SK-N-SH treated with all-trans-retinoic acid at 6 μM for 48 hours (cell line): ENCODE measurements around the gene LARGE1.

ENCODE experiments used
- ATAC-seq: fragments of 200-7000 bp; cut with Tn5 transposase; 3 replicates; pipeline ENCODE4 v1.9.1; 2020; ENCODE audit warnings: mild to moderate bottlenecking, moderate library complexity
- ARNTL ChIP-seq: fragments of 450-650 bp; formaldehyde crosslinking; IDR thresholded peaks from 2 replicates; pipeline ENCODE4 v1.5.0; 2020; ENCODE audit warnings: low read depth, mild to moderate bottlenecking, moderate library complexity, borderline replicate concordance
- BACH2 ChIP-seq: fragments of 250-450 bp; sonication (Bioruptor Pico); IDR thresholded peaks from 2 replicates; pipeline ENCODE4 v1.9.0; 2021; ENCODE audit warnings: mild to moderate bottlenecking, borderline replicate concordance
- CSDC2 ChIP-seq: fragments of 250-450 bp; sonication (Bioruptor Pico); IDR thresholded peaks from 2 replicates; pipeline ENCODE4 v1.5.0; 2020; ENCODE audit warnings: mild to moderate bottlenecking, moderate library complexity
- ESRRG ChIP-seq: fragments of 250-450 bp; sonication (Bioruptor Pico); IDR thresholded peaks from 2 replicates; pipeline ENCODE4 v1.6.1; 2021; ENCODE audit warnings: mild to moderate bottlenecking
- GLIS3 ChIP-seq: fragments of 250-450 bp; sonication (Bioruptor Pico); IDR thresholded peaks from 2 replicates; pipeline ENCODE4 v1.5.0; 2020; ENCODE audit warnings: mild to moderate bottlenecking, moderate library complexity
- ISL1 ChIP-seq: fragments of 250-450 bp; sonication (Bioruptor Pico); IDR thresholded peaks from 2 replicates; pipeline ENCODE4 v2.1.2; 2022; ENCODE audit warnings: mild to moderate bottlenecking, moderate library complexity
- OSR1 ChIP-seq: fragments of 250-450 bp; sonication (Bioruptor Pico); IDR thresholded peaks from 2 replicates; pipeline ENCODE4 v1.8.0; 2022; ENCODE audit warnings: moderate library complexity, mild to moderate bottlenecking, inconsistent platforms
- PATZ1 ChIP-seq: fragments of 250-450 bp; sonication (Bioruptor Pico); IDR thresholded peaks from 2 replicates; pipeline ENCODE4 v1.8.0; 2020; ENCODE audit warnings: mild to moderate bottlenecking, moderate library complexity, borderline replicate concordance
- PPARA ChIP-seq: fragments of 250-450 bp; sonication (Bioruptor Pico); IDR thresholded peaks from 2 replicates; pipeline ENCODE4 v1.5.0; 2020; ENCODE audit warnings: mild to moderate bottlenecking, borderline replicate concordance
- RARB ChIP-seq: fragments of 250-450 bp; sonication (Bioruptor Pico); IDR thresholded peaks from 2 replicates; pipeline ENCODE4 v1.8.0; 2021; ENCODE audit warnings: mild to moderate bottlenecking, moderate library complexity
- SNAI2 ChIP-seq: fragments of 250-450 bp; sonication (Bioruptor Pico); IDR thresholded peaks from 2 replicates; pipeline ENCODE4 v1.5.0; 2020; ENCODE audit warnings: mild to moderate bottlenecking, moderate library complexity
- TCF4 ChIP-seq: fragments of 250-450 bp; sonication (Bioruptor Pico); IDR thresholded peaks from 2 replicates; pipeline ENCODE4 v1.8.0; 2021; ENCODE audit warnings: mild to moderate bottlenecking, moderate library complexity, borderline replicate concordance
- TOX ChIP-seq: fragments of 250-450 bp; sonication (Bioruptor Pico); IDR thresholded peaks from 2 replicates; pipeline ENCODE4 v1.8.0; 2021; ENCODE audit warnings: mild to moderate bottlenecking, moderate library complexity, borderline replicate concordance
- ZC3H10 ChIP-seq: fragments of 250-450 bp; sonication (Bioruptor Pico); IDR thresholded peaks from 2 replicates; pipeline ENCODE4 v1.5.1; 2021; ENCODE audit warnings: mild to moderate bottlenecking, moderate library complexity
- ZFP3 ChIP-seq: fragments of 250-450 bp; sonication (Bioruptor Pico); IDR thresholded peaks from 2 replicates; pipeline ENCODE4 v1.5.0; 2020; ENCODE audit warnings: mild to moderate bottlenecking, moderate library complexity
- ZFP30 ChIP-seq: fragments of 450-650 bp; formaldehyde crosslinking; IDR thresholded peaks from 2 replicates; pipeline ENCODE4 v1.5.0; 2022; ENCODE audit warnings: mild to moderate bottlenecking, moderate library complexity
- ZNF565 ChIP-seq: fragments of 450-650 bp; formaldehyde crosslinking; conservative IDR thresholded peaks from 2 replicates; pipeline ENCODE4 v1.5.0; 2020; ENCODE audit warnings: low read depth, mild to moderate bottlenecking, moderate library complexity
- ZNF70 ChIP-seq: fragments of 450-650 bp; formaldehyde crosslinking; IDR thresholded peaks from 2 replicates; pipeline ENCODE4 v1.5.0; 2020; ENCODE audit warnings: mild to moderate bottlenecking, moderate library complexity
- ZNF8 ChIP-seq: fragments of 450-650 bp; formaldehyde crosslinking; IDR thresholded peaks from 2 replicates; pipeline ENCODE4 v1.5.0; 2020; ENCODE audit warnings: mild to moderate bottlenecking, moderate library complexity
- TF ChIP-seq, protein P1 (sequence below): fragments of 250-450 bp; sonication (Bioruptor Pico); IDR thresholded peaks from 2 replicates; pipeline ENCODE4 v1.5.1; 2020; ENCODE audit warnings: low read depth, mild to moderate bottlenecking, moderate library complexity
- TF ChIP-seq, protein P2 (sequence below): fragments of 250-450 bp; sonication (Bioruptor Pico); IDR thresholded peaks from 2 replicates; pipeline ENCODE4 v1.5.1; 2021; ENCODE audit warnings: mild to moderate bottlenecking, moderate library complexity
- TF ChIP-seq, protein P3 (sequence below): fragments of 250-450 bp; sonication (Bioruptor Pico); IDR thresholded peaks from 2 replicates; pipeline ENCODE4 v1.8.0; 2021; ENCODE audit warnings: low read depth, mild to moderate bottlenecking, moderate library complexity, borderline replicate concordance
- TF ChIP-seq, protein P4 (sequence below): fragments of 250-450 bp; sonication (Bioruptor Pico); IDR thresholded peaks from 2 replicates; pipeline ENCODE4 v1.5.0; 2020; ENCODE audit warnings: mild to moderate bottlenecking, moderate library complexity

LARGE1 gene

DNA sequence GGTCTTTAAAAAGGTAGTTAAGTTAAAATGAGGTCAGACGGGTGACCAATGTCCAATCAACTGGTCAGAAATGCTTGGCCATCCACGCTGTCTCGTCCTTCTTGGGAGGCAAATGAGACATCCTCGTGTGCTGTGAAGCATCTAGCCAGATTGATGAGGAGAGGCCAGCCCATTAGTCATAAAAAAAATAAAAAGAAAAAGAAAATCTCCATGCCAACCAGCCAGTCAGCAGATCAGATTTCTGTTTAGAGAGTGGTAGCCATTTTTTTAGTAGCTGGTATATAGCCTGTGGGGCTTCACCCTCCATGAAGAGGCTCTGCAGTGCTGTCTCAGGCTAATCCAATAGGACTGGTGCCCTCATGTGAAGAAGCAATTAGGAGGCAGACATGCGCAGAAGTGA is 519.0 kb downstream of the LARGE1 start:
- TF ChIP-seq ZNF565 (no peak), GLIS3 (CRISPR knock-in tag) (no peak), ZNF8 (CRISPR knock-in tag) (no peak), ZFP30 (CRISPR knock-in tag) (no peak), RARB (CRISPR knock-in tag) (no peak), ZNF70 (CRISPR knock-in tag) (no peak), OSR1 (CRISPR knock-in tag) (no peak), ISL1 (CRISPR knock-in tag) (no peak), BACH2 (CRISPR knock-in tag) (no peak)
- TF ChIP-seq, protein P1, sequence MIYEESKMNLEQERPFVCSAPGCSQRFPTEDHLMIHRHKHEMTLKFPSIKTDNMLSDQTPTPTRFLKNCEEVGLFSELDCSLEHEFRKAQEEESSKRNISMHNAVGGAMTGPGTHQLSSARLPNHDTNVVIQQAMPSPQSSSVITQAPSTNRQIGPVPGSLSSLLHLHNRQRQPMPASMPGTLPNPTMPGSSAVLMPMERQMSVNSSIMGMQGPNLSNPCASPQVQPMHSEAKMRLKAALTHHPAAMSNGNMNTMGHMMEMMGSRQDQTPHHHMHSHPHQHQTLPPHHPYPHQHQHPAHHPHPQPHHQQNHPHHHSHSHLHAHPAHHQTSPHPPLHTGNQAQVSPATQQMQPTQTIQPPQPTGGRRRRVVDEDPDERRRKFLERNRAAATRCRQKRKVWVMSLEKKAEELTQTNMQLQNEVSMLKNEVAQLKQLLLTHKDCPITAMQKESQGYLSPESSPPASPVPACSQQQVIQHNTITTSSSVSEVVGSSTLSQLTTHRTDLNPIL (CRISPR knock-in tag), result no peak
- ATAC-seq, result no peak

DNA sequence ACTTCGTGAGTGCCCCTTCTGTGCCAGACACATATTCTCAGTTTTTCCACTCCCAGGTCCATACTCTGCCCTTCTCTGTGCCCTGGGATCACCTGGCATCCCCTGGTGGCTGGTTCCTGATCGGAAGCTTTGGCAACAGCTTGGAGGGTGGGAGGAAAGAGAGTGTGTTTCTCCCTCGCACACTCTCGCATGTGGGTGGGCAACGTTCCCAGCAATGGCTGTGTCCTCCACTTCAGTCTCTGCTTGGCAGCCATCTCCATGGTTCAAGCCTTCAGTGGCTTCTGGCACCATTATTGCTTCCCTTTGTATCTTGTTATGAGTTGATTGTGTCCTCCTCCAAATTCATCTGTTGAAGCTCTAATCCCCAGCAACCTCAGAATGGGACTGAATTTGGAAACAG is 519.4 kb downstream of the LARGE1 start:
- ATAC-seq, result no peak
- TF ChIP-seq GLIS3 (CRISPR knock-in tag), result no peak
- TF ChIP-seq ESRRG, result no peak
- TF ChIP-seq ZNF8 (CRISPR knock-in tag), result no peak
- TF ChIP-seq PATZ1 (CRISPR knock-in tag), result no peak
- TF ChIP-seq RARB (CRISPR knock-in tag), result no peak
- TF ChIP-seq TCF4 (CRISPR knock-in tag), result no peak
- TF ChIP-seq ZFP30 (CRISPR knock-in tag), result no peak
- no peak for TF ChIP-seq ZFP3
- TF ChIP-seq, protein P2, sequence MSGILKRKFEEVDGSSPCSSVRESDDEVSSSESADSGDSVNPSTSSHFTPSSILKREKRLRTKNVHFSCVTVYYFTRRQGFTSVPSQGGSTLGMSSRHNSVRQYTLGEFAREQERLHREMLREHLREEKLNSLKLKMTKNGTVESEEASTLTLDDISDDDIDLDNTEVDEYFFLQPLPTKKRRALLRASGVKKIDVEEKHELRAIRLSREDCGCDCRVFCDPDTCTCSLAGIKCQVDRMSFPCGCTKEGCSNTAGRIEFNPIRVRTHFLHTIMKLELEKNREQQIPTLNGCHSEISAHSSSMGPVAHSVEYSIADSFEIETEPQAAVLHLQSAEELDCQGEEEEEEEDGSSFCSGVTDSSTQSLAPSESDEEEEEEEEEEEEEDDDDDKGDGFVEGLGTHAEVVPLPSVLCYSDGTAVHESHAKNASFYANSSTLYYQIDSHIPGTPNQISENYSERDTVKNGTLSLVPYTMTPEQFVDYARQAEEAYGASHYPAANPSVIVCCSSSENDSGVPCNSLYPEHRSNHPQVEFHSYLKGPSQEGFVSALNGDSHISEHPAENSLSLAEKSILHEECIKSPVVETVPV (CRISPR knock-in tag), result no peak
- TF ChIP-seq ZNF70 (CRISPR knock-in tag), result no peak
- TF ChIP-seq, protein P3, sequence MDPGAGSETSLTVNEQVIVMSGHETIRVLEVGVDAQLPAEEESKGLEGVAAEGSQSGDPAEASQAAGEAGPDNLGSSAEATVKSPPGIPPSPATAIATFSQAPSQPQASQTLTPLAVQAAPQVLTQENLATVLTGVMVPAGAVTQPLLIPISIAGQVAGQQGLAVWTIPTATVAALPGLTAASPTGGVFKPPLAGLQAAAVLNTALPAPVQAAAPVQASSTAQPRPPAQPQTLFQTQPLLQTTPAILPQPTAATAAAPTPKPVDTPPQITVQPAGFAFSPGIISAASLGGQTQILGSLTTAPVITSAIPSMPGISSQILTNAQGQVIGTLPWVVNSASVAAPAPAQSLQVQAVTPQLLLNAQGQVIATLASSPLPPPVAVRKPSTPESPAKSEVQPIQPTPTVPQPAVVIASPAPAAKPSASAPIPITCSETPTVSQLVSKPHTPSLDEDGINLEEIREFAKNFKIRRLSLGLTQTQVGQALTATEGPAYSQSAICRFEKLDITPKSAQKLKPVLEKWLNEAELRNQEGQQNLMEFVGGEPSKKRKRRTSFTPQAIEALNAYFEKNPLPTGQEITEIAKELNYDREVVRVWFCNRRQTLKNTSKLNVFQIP (CRISPR knock-in tag), result no peak
- TF ChIP-seq, protein P1 (CRISPR knock-in tag), result no peak
- TF ChIP-seq TOX, result no peak
- no peak for TF ChIP-seq CSDC2
- TF ChIP-seq ZC3H10 (CRISPR knock-in tag), result no peak
- TF ChIP-seq ZNF565, result no peak
- TF ChIP-seq PPARA (CRISPR knock-in tag), result no peak
- no peak for TF ChIP-seq OSR1 (CRISPR knock-in tag)
- TF ChIP-seq, all 23 proteins: peak for 0

DNA sequence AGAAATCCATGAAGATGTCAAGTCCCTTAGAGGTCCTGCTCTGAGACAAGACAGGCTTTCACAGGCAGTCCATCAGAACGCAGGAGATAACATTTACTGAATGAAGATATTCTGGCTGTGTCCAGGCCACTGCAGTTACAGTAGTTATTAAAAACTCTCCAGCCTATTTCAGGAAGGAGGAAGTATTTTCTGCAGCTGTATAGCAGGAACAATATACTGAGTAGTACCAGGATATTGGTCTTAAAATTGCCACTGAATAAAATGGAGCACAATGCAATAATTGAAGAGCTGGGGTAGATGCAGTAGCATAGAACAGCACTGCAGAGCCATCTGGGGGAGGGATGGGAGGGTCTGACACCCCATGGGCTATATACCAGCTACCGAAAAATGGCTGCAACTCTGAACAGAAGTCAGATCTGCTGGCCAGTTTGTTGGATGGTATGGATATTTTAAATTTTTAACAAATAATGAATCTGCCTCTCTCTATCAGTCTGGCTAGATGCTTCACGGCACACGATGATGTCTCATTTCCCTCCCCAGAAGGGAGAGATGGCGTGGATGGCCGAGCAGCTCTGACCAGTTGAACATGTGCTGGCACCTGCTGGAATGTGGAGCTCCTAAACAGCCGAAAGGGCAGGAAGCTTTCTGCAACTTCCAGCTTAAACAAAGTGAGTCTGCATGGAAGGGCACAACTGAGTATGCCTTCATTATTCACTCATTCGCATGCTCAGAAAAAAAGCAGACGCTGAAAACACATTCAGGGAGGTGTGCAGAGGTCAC is 520.0 kb downstream of the LARGE1 start:
- ATAC-seq, result no peak
- TF ChIP-seq OSR1 (CRISPR knock-in tag) (no peak), SNAI2 (CRISPR knock-in tag) (no peak), ARNTL (CRISPR knock-in tag) (no peak), ZC3H10 (CRISPR knock-in tag) (no peak), BACH2 (CRISPR knock-in tag) (no peak), ISL1 (CRISPR knock-in tag) (no peak), RARB (CRISPR knock-in tag) (no peak), TOX (no peak), ZNF70 (CRISPR knock-in tag) (no peak), GLIS3 (CRISPR knock-in tag) (no peak)
- TF ChIP-seq, protein P2 (CRISPR knock-in tag), result no peak
- TF ChIP-seq, protein P4, sequence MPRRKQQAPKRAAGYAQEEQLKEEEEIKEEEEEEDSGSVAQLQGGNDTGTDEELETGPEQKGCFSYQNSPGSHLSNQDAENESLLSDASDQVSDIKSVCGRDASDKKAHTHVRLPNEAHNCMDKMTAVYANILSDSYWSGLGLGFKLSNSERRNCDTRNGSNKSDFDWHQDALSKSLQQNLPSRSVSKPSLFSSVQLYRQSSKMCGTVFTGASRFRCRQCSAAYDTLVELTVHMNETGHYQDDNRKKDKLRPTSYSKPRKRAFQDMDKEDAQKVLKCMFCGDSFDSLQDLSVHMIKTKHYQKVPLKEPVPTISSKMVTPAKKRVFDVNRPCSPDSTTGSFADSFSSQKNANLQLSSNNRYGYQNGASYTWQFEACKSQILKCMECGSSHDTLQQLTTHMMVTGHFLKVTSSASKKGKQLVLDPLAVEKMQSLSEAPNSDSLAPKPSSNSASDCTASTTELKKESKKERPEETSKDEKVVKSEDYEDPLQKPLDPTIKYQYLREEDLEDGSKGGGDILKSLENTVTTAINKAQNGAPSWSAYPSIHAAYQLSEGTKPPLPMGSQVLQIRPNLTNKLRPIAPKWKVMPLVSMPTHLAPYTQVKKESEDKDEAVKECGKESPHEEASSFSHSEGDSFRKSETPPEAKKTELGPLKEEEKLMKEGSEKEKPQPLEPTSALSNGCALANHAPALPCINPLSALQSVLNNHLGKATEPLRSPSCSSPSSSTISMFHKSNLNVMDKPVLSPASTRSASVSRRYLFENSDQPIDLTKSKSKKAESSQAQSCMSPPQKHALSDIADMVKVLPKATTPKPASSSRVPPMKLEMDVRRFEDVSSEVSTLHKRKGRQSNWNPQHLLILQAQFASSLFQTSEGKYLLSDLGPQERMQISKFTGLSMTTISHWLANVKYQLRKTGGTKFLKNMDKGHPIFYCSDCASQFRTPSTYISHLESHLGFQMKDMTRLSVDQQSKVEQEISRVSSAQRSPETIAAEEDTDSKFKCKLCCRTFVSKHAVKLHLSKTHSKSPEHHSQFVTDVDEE (CRISPR knock-in tag), result no peak
- TF ChIP-seq, protein P1 (CRISPR knock-in tag), result no peak
